ENCODE data around the gene OCSTAMP.

DNA sequence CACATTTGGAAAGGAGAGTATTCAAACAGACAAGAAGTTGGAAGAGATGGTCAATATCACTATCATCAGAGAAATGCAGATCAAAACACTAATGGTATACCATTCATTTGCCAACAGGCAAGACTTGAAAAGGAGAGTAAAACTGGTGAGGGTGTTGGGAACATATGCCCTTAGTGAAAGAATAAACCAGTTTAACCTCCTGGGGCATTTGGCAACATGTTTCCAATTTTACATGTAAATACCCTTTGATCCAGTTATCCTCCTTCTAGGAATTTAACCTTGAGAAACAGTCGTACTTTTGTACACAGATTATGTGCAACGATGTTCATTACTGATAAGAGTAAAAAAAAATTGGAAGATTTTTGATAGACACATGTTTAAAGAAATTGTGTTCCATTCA lies 34.1 kb upstream of the OCSTAMP start:
- TF ChIP-seq, protein P1, sequence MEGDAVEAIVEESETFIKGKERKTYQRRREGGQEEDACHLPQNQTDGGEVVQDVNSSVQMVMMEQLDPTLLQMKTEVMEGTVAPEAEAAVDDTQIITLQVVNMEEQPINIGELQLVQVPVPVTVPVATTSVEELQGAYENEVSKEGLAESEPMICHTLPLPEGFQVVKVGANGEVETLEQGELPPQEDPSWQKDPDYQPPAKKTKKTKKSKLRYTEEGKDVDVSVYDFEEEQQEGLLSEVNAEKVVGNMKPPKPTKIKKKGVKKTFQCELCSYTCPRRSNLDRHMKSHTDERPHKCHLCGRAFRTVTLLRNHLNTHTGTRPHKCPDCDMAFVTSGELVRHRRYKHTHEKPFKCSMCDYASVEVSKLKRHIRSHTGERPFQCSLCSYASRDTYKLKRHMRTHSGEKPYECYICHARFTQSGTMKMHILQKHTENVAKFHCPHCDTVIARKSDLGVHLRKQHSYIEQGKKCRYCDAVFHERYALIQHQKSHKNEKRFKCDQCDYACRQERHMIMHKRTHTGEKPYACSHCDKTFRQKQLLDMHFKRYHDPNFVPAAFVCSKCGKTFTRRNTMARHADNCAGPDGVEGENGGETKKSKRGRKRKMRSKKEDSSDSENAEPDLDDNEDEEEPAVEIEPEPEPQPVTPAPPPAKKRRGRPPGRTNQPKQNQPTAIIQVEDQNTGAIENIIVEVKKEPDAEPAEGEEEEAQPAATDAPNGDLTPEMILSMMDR (conservative IDR thresholded peaks at IDR 0.05), result no peak
- TF ChIP-seq ZFX (IDR thresholded peaks at IDR 0.05), result no peak
